GM18511 (cell line): ENCODE data around the gene ALPK3.

Experiments used
- ATAC-seq: cut with Tn5 transposase; IDR thresholded peaks from one replicate; pipeline ENCODE4 v1.9.1; 2021; ENCODE audit warnings: mild to moderate bottlenecking, moderate library complexity; ENCODE audit not compliant: unreplicated experiment

Gene ALPK3

GRCh38 chr15:84889991-84890669 is 73.0 kb downstream of the ALPK3 start:
- no peak for ATAC-seq

GRCh38 chr15:84890670-84891162 is 73.6 kb downstream of the ALPK3 start:
- no peak for ATAC-seq

GRCh38 chr15:84891339-84891738 is 74.2 kb downstream of the ALPK3 start:
- no peak for ATAC-seq

DNA sequence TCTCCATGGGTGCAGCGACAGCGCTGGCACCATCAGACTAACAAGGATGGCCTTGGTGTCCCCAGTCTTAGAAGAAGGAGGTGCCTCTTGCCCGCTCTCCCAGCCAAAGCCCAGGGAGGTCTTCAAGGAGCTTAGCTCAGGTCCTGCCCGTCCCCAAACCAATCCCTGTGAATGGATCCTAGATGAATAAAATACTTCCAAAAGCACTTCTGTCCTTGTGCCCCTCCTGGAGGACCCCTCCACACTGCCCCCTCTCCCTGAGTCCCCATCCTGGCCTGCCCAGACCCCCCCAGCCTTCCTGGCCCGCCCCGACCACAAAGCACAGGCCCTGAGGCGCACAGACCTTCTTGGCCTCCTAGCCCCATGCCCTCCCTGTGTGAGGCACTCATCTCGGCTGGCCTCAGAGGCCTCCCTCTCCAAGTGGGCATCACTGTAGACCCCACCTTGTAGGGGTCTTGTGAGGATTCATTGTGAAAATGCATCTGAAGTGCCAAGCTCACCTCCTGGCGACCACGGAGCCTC is 75.7 kb downstream of the ALPK3 start:
- ATAC-seq: no peak

- ATAC-seq: no peak
Observed at GRCh38 chr15:84893607-84894006, 76.5 kb downstream of the ALPK3 start.

GRCh38 chr15:84894736-84895425 is 77.7 kb downstream of the ALPK3 start:
- no peak for ATAC-seq

DNA sequence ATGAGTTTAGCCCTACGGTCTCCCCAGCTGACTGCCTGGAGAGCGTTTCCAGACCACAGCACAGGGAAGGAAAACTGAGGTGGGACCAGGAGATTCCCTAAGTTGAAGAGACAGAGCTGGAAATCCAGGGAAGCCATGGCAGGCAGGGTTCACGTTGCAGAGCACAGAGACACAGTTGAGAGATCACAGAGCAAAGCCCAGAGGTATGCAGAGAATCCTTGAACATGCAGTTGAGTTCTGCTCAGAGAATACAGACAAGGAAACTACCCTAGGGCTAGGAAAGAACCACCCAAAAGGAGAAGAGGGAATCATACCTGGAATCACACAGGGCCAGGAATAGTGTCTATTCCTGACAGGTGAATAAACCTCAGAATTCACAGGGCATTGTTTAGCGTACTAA is 81.6 kb downstream of the ALPK3 start:
- no peak for ATAC-seq

GRCh38 chr15:84899750-84900149 is 82.6 kb downstream of the ALPK3 start:
- ATAC-seq: no peak

DNA sequence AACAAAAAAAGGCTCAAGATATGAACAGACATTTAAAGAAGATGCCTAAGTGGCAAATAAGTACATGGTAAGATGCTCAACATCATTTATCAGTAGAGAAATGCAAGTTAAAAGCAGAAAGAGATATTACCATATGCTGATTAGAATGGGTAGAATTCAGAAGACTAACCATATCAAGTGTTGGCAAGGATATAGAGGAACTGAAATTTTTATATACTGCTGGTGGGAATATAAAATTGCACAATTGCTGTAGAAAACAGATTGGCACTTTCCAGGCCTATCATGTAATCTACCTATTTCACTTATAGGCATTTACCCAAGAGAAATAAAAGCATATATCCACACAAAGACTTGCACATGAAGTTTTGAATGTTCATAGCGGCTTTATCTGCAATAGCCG is 84.4 kb downstream of the ALPK3 start:
- ATAC-seq: no peak

- ATAC-seq: no peak
Observed at GRCh38 chr15:84903751-84904150, 86.6 kb downstream of the ALPK3 start.

GRCh38 chr15:84904419-84904818 is 87.3 kb downstream of the ALPK3 start:
- no peak for ATAC-seq

DNA sequence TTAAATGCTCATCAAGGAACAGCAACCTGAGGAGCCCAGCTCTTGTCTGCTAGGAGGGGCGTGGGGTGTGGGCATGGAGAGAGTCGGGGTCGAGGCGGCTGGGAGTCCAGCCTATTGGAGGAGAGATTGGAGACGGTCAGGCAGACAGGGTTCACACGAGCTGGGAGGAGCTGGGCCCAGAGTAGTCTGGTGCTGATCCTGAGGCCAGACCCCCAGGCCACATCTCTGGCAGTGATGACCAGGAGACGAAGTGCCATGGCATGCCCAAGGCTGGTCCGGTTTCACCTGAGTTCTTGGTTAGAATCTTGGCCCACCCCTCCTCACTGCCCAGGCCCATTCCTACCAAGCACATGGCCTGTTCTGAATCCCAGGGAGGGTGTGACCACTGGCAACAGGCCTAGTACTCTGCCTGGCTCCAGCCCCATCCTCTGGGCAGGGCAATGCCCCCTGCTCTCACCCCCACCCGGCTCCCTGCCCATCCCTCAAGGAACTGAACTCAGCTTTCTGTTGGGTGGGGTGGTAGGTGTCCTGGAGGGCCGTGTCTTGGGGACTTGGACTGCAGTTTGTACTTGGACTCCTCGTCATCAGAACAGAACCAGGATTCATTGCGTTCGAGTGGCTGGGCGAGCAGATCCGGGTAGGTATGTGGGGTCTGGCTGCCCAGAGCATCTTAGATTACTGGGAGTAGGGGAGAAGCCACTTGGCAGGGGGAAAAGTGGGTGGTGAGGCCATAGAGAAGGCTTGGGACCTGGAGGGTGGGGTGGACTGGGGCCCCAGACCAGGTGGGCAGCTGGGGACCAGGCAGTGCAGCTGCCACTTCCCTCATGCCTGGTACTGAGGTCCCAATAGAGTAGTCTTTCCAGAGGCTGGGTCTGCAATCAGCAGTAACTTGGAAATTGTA is 88.1 kb downstream of the ALPK3 start:
- no peak for ATAC-seq

DNA sequence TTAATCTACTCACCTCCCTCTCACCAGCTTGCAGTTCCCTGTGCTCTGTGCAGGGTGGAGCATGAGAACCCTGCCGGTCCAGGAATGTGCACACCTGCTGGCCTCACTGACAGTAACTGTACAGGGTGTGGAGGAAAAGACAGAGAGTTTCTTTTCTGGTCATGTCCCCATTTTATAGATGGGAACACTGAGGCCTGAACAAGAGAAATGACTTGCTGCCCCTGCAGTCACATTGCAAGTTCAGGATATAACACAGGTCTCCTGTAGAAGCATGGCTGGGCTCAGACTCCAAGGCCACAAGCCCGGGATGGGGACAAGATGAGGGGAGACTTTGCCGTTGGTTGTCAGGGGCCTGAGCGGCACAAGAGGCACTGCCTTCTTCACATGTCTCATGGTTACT is 90.6 kb downstream of the ALPK3 start:
- no peak for ATAC-seq

GRCh38 chr15:84908564-84908963 is 91.4 kb downstream of the ALPK3 start:
- no peak for ATAC-seq

DNA sequence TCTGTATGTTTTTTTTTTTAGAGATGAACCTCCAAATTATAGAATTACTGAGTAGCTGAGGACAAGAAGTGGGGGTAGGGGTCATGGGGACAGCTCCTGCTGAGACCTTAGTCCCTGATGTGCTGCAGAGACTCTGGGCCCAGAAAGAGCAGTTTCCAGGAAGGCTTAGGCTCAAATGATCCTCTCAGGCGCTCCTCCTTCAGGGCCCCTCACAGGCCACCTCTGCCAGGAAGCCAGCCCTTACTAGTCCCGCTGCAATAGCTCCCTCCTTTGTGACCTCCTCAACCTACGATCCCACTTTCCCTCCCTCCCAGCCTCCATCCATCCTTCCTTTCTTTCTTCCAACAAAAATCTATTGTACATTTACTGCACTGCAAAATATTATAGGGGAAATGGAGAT is 91.9 kb downstream of the ALPK3 start:
- no peak for ATAC-seq

DNA sequence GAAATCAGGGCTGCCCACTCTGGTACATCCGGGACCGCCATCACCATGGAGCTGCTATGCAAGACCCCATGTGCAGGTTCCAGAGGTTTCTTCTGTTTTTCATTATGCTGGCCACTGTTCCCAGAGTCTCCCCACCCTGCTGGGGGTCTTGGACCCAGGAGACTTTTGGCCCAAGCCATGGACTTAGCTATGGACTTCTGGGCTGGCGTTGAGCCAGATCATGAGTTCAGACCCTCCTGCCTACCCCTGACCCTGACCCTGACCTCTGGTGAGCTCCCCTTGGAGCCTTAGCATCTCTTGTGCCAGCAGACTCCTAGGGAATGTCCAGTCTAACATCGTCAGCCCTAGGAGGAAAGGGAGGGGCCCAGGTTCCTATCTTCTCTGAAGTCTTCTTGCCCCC is 92.6 kb downstream of the ALPK3 start:
- ATAC-seq: no peak

- no peak for ATAC-seq
Observed at GRCh38 chr15:84910928-84911623, 93.9 kb downstream of the ALPK3 start.

GRCh38 chr15:84911879-84912660 is 94.9 kb downstream of the ALPK3 start:
- ATAC-seq: no peak

DNA sequence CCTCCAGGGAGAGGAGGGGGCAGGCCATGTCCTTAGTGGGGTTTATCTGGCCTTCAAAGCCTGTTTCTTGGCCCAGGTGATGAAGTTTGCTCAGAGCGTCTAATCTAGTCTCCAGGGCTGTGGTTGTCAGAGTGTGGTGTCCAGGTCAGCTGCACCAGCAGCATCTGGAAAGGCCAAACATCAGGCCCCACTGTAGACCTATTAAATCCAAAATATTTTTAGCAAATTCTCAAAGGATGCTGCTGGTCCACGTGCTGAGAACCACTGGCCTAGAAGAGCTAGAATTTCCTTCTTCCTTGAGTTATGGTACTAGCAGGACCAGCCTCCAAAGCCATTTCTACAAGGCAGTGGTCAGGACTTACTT is 96.2 kb downstream of the ALPK3 start:
- no peak for ATAC-seq

DNA sequence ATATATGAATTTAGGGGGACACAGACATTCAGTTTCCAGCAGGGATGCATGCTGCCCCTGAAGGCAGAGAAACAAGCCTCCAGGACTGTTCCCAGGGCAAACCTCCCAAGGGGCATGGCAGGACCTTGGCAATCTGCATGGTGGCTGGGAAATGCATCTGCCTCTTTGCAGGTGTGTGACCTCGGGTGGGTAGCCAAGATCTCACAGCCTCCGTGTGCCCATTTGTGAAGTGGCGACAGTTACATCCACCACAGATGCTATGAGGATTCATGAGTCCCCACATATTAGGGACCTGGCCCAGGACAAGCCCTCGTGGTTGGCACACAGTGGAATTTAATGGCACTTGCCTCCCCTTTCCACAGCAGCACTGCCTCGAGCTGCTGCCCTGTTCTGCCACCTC is 97.2 kb downstream of the ALPK3 start:
- peak; percentile 9 for ATAC-seq
